Measurements from ENCODE around the gene TMEM184B.
A peak's percentile ranks its signal among the peaks of the same experiment; 100 is the strongest.

DNA sequence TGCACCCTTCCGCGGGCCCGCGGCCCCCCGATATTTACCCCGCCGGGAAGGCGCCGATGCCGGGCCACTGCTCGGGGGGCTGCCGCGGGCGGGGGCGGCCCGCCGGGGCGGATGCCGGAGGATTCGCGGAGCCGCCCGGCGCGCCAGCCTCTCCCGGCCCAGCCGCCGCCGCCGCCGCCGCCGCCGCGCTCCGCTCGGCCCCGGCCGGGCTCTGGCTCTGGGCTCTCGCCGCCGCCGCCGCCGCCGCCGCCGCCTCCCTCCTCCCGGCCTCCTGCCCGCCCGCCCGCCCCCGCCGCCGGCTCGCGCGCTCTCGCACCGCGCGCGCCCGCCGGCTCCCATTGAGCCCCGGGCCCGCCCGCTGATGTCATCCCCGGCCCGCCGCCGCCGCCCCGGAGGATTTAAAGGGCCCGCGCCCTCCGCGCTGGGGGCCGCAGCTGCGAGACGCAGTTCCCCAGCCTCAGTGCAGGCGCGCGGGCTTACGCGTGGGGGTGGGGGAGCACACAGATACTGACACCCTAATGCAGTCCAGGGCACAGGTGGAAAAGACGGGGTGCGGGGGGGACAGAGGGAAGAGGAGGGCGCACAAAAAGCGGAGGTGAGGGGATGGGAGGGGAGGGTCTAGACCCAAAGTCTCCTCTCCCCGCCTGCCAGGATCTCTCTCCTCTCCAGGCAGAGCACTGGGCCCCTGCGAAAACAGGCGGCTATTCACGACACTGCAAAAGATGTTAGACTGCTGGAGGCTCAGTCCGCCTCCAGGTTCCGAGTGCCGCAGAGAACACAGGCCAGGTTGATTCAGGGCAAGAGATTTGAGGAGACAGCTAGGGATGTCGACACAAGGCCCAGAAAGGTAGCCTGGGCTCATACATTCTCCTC lies 44.5 kb upstream of the TMEM184B start, which contains the start of gene CSNK1E:
- TF ChIP-seq, protein P1, sequence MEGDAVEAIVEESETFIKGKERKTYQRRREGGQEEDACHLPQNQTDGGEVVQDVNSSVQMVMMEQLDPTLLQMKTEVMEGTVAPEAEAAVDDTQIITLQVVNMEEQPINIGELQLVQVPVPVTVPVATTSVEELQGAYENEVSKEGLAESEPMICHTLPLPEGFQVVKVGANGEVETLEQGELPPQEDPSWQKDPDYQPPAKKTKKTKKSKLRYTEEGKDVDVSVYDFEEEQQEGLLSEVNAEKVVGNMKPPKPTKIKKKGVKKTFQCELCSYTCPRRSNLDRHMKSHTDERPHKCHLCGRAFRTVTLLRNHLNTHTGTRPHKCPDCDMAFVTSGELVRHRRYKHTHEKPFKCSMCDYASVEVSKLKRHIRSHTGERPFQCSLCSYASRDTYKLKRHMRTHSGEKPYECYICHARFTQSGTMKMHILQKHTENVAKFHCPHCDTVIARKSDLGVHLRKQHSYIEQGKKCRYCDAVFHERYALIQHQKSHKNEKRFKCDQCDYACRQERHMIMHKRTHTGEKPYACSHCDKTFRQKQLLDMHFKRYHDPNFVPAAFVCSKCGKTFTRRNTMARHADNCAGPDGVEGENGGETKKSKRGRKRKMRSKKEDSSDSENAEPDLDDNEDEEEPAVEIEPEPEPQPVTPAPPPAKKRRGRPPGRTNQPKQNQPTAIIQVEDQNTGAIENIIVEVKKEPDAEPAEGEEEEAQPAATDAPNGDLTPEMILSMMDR (conservative IDR thresholded peaks at IDR 0.05), result no peak
- peak; percentile 55; the same call in 1 of the 2 replicates for TF ChIP-seq ZFX (IDR thresholded peaks at IDR 0.05)
